Breast epithelium (tissue), 3 donors: ENCODE data around the gene SLC6A8.

Experiments used
- CTCF ChIP-seq, 3 donors: fragments of 450-650 bp; IDR thresholded peaks; one replicate each; pipeline ENCODE4 v1.5.1; 2016 to 2017; ENCODE audit warnings: antibody characterized with exemption in 3 of 3, mild to moderate bottlenecking in 3 of 3, moderate library complexity in 3 of 3
- POLR2A ChIP-seq: fragments of 450-650 bp; IDR thresholded peaks from one replicate; pipeline ENCODE4 v1.6.1; 2016; ENCODE audit warnings: antibody characterized with exemption, mild to moderate bottlenecking, moderate library complexity
- POLR2AphosphoS5 ChIP-seq, 3 donors: sonication (generic); formaldehyde crosslinking; IDR thresholded peaks; one replicate each; pipeline ENCODE4 v1.6.1; 2017; ENCODE audit warnings: antibody characterized with exemption in 3 of 3

DNA sequence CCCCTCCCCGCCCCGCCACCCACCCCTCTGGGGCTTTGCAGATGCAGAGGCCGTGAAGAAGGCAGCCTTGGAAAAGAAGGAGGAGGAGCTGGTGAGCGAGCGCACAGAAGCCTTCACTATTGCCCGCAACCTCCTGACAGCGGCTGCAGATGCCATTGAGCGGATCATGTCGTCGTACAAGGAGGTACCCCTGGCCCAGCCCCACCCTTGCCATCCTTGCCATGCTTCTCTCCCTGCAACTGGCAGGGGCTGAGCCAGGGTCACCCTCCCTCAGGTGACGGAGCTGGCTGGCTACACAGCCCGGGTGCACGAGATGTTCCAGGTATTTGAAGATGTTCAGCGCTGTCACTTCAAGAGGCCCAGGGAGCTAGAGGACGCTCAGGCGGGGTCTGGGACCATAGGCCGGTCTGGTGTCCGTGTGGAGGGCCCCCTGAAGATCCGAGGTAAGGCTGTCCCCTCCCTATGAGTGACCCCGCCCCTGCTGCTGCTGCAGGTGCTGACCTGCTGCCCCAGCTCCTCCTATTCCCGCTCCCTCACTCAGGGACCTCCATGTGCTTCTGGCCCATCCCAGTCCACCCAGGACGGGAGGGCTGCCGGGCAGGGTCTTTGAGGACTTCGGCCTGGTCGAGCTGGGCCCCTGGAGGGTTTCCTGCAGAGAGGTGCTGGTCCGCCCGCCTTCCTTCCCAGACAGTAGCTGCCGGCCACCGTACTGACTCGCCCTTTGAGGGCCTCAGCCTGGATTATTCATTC lies 48.5 kb downstream of the SLC6A8 start:
- TF ChIP-seq POLR2A (no peak), CTCF (IDR thresholded peaks at IDR 0.05) (no peak), POLR2AphosphoS5 (IDR thresholded peaks at IDR 0.05) (no peak)
